K562 (cell line): ENCODE data around the gene TINAGL1. TPM values are rescaled to one million over a fixed set of nuclear protein-coding genes. Genes with fewer than 3 reads are reported as not detected.
A peak's percentile ranks its signal among the peaks of the same experiment; 100 is the strongest.

Experiments
- ATAC-seq: fragments of 200-7000 bp; cut with Tn5 transposase; 3 replicates; pipeline ENCODE4 v1.9.1; 2020; ENCODE audit warnings: moderate library complexity
- BruUV-seq: library from RNA; stranded (reverse); fragments of 400-500 nt; replicated peaks from 2 replicates; lab custom pipeline; 2021; lab: Mats Ljungman, UMichigan
- CTCF ChIA-PET: fragments of 300-600 bp; formaldehyde crosslinking; extraction: SDS; loops from one replicate; lab custom pipeline; 2021; ENCODE audit warnings: low intra/inter-chr PET ratio; lab: Yijun Ruan, JAX
- POLR2A ChIA-PET: fragments of 300-600, 350-650 bp; sonication (Branson Sonifier 250); formaldehyde crosslinking; extraction: SDS; loops from one replicate; lab custom pipeline; 2021; ENCODE audit warnings: antibody characterized with exemption, inconsistent platforms; lab: Yijun Ruan, JAX
- DNase-seq, 4 experiments: peaks; one replicate each; pipeline versions ENCODE4 v3.0.0 to v3.0.0-alpha.2; 2011 to 2018; ENCODE audit warnings: low spot score in 3 of 4, mixed read lengths in 3 of 4; ENCODE audit errors: extremely low read depth in 1 of 4
- FAIRE-seq: peaks from 2 replicates; lab custom pipeline; 2011; peaks lifted over from hg19 to GRCh38; lab: Jason Lieb, UNC
- H2AFZ ChIP-seq: 2 replicates; pipeline ENCODE4 v1.6.0; 2011; ENCODE audit warnings: low read depth, low read length, control low read depth, inconsistent platforms
- H3K27ac ChIP-seq: fragments of 200-600 bp; 3 replicates; pipeline ENCODE4 v1.8.0; 2011; ENCODE audit warnings: low read depth, mild to moderate bottlenecking, control low read depth, inconsistent platforms, low read length, moderate library complexity, mixed read lengths; ENCODE audit errors: extremely low read depth
- H3K27me3 ChIP-seq, 2 experiments: fragments of 300-600 bp in 1 of 2; 2 replicates in 1 of 2; 3 replicates in 1 of 2; pipeline versions ENCODE4 v1.6.0 to v1.8.0; 2011; ENCODE audit warnings: inconsistent platforms in 2 of 2, low read length in 2 of 2, mild to moderate bottlenecking in 1 of 2, mixed read lengths in 1 of 2, moderate library complexity in 1 of 2; ENCODE audit not compliant: control insufficient read depth in 2 of 2, insufficient read depth in 2 of 2
- H3K36me3 ChIP-seq: fragments of 300-600 bp; 3 replicates; pipeline ENCODE4 v1.8.0; 2011; ENCODE audit warnings: mild to moderate bottlenecking, low read length, inconsistent platforms; ENCODE audit not compliant: control insufficient read depth, insufficient read depth
- H3K4me1 ChIP-seq, 2 experiments: fragments of 200-600 bp in 1 of 2; replicated peaks in 1 of 2; 2 replicates in 1 of 2; 3 replicates in 1 of 2; pipeline versions ENCODE4 v1.5.1 to v1.8.0; 2011; ENCODE audit warnings: inconsistent platforms in 2 of 2, low read length in 2 of 2, mild to moderate bottlenecking in 1 of 2, mixed read lengths in 1 of 2, moderate library complexity in 1 of 2; ENCODE audit not compliant: control insufficient read depth in 2 of 2, insufficient read depth in 2 of 2
- H3K4me2 ChIP-seq: 2 replicates; pipeline ENCODE4 v1.6.1; 2011; ENCODE audit warnings: low read length, control low read depth, inconsistent platforms, mixed read lengths; ENCODE audit not compliant: insufficient read depth
- H3K4me3 ChIP-seq: fragments of 200-600 bp; sonication (generic), shearing (Covaris generic); 2 replicates; pipeline ENCODE4 v1.5.1; 2016; ENCODE audit warnings: control low read depth, inconsistent platforms
- H3K79me2 ChIP-seq: fragments of 200-600 bp; 3 replicates; pipeline ENCODE4 v1.8.0; 2011; ENCODE audit warnings: low read length, inconsistent platforms; ENCODE audit not compliant: control insufficient read depth, insufficient read depth
- H3K9ac ChIP-seq, 2 experiments: 2 replicates each; pipeline versions ENCODE4 v1.6.0 to v1.6.1; 2011; ENCODE audit warnings: low read depth in 2 of 2, low read length in 2 of 2, control low read depth in 1 of 2, inconsistent platforms in 1 of 2, mild to moderate bottlenecking in 1 of 2, mixed read lengths in 1 of 2; ENCODE audit not compliant: insufficient read depth in 1 of 2
- H3K9me1 ChIP-seq: one replicate; pipeline ENCODE4 v1.6.0; 2011; ENCODE audit warnings: inconsistent platforms, mild to moderate bottlenecking, low read length, moderate library complexity; ENCODE audit not compliant: control insufficient read depth, insufficient read depth
- H3K9me3 ChIP-seq: replicated peaks from 2 replicates; pipeline ENCODE4 v1.5.1; 2011; ENCODE audit warnings: low read depth, low read length, inconsistent platforms; ENCODE audit not compliant: control insufficient read depth, insufficient read depth
- H4K20me1 ChIP-seq: replicated peaks from 2 replicates; pipeline ENCODE4 v1.6.1; 2011; ENCODE audit warnings: low read length, inconsistent platforms, mixed read lengths; ENCODE audit not compliant: control insufficient read depth, insufficient read depth
- ESRRA ChIP-seq: fragments of 450-650 bp; IDR thresholded peaks from 2 replicates; pipeline ENCODE4 v1.6.1; 2014; ENCODE audit warnings: low read depth, mild to moderate bottlenecking, moderate library complexity, borderline replicate concordance
- PTBP1 ChIP-seq: fragments of 200-400 bp; formaldehyde crosslinking; IDR thresholded peaks from 2 replicates; pipeline ENCODE4 v1.6.1; 2017; ENCODE audit warnings: low read depth, low read length
- TOE1 ChIP-seq, 2 experiments: fragments of 450-650 bp in 1 of 2; sonication (generic) in 1 of 2; formaldehyde crosslinking in 1 of 2; IDR thresholded peaks; 2 replicates each; pipeline versions ENCODE4 v1.7.1 to v1.8.0; 2016 to 2022; ENCODE audit warnings: borderline replicate concordance in 2 of 2, mild to moderate bottlenecking in 2 of 2, antibody characterized with exemption in 1 of 2, inconsistent platforms in 1 of 2, low read depth in 1 of 2, missing genetic modification reagents in 1 of 2, moderate library complexity in 1 of 2
- WGBS: fragments of 100-300 bp; shearing (Covaris generic); methylation state at CpG from one replicate; pipeline ENCODE4 v1.1.6; 2016; ENCODE audit warnings: low coverage, mixed read lengths; ENCODE audit not compliant: insufficient coverage; ENCODE audit errors: missing lambda C conversion rate; 5-methylcytosine and 5-hydroxymethylcytosine counted together
- in situ Hi-C: fragments of 300-500 bp; cut with MboI; formaldehyde crosslinking; loops from 4 replicates; pipeline ENCODE4 v1.15.0; 2018; ENCODE audit warnings: inconsistent platforms, mixed read lengths
- intact Hi-C: fragments of 100-400 bp; cut with micrococcal nuclease; formaldehyde crosslinking; loops from 2 replicates; pipeline ENCODE4 v1.14.2; 2022
- polyA plus RNA-seq, 8 experiments: library from polyadenylated mRNA; depleted of rRNA in 4 of 8; stranded (reverse) in 5 of 8; unstranded in 3 of 8; fragments of >200 nt; fragmentation: Nextera tagmentation in 2 of 8; fragmentation: Illumina TruSeq in 1 of 8; extraction: Ambion mirVana in 2 of 8; extraction: Trizol in 1 of 8; gene quantifications; 2 replicates each; pipeline versions ENCODE4 v1.2.1 to v1.2.3, GENCODE V29; 2011 to 2014; ENCODE audit warnings: inconsistent platforms in 1 of 8, missing spikeins in 1 of 8
- total RNA-seq, 7 experiments: library from RNA; depleted of rRNA in 6 of 7; stranded (reverse); fragments of >200 nt in 6 of 7; fragmentation: Illumina TruSeq in 2 of 7; extraction: Trizol in 2 of 7; gene quantifications; 2 replicates each; pipeline versions ENCODE4 v1.2.1 to v1.2.3, GENCODE V29; 2011 to 2021; ENCODE audit warnings: low replicate concordance in 1 of 7

The TINAGL1 gene
- total and polyA plus RNA-seq, 9 of the 15 experiments (the other 6 are each of a cell fraction or from before 2014, with no cell fraction given) = 0.04 to 1.2 (median 0.07) TPM; not detected in 4

DNA sequence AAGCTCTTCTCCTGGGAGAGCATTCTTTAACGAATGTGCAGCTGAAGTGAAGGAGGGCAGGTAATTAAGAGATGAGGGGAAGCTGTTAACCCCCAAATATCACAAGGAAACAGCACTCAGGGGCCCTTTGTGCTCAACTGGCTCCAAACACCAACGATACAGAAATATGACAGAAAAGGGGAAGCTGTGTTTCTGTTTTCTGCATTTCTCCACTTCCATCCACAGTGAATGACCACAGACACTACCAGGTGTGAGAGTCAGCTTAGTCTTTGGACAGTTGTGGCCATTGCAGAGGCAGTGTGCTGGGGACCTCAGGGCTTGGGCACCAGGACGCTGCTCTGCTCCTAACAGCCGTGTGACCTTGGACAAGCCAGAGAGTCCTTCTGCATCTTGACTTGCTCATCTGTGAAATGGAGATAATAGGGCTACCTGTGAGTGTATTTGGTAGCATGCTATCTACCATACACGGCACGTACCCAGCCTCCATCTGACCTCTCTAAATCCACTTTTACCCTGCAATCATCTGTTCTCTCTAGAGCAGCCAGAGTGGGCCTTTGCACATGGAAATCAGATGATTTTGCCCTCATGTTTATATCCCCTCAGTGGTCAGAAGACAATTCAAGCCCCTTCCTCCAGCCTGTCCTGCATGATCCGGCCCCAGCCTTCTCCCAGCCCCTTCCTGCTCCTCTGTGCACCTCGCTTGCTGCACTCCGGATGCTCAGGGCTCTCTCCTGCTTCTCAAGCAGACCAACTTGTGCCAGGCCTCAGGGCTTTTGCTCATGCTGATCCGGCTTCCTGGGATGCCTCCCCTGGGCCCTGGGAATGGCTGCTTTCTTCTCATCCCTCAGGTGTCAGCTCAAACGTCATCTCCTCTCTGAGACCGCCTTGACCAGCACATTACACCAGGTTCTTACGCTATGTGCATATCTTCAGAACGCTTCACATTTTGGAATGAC lies 4.7 kb upstream of the TINAGL1 start:
- POLR2A ChIA-PET = interaction anchor here (0.5 to 1.1 kb wide), 4 partner anchors 17 to 1246 kb away, joined by 3 to 4 read pairs (median 3); partner anchors contain the start of genes S100PBP and YARS1
- peaks cover 3% of the 10 kb centered on the region for H3K9me1 ChIP-seq
- ATAC-seq (no peak), DNase-seq (no peak), FAIRE-seq (no peak)
- no peaks in the 10 kb centered on the region for H3K36me3 ChIP-seq
- no TSS peak for BruUV-seq
- 2% methylated on average over 14 of the region's 14 CpGs for WGBS
- H3K9ac ChIP-seq = peak overlapping the region in 1 of 2 experiments; percentile 32; a peak in 1 of 4 replicates
- peak; percentile 62; the same call in 1 of the 2 replicates for TF ChIP-seq ESRRA
- TF ChIP-seq TOE1 (IDR thresholded peaks at IDR 0.05; ENCODE audit: borderline replicate concordance) = no peak
- no peak for TF ChIP-seq TOE1 (CRISPR knock-in tag; IDR thresholded peaks at IDR 0.05; ENCODE audit: borderline replicate concordance, low read depth)
- no peak for TF ChIP-seq PTBP1
- peaks cover 45% of the 10 kb centered on the region for H4K20me1 ChIP-seq
- no peak overlapping the region for H3K27ac ChIP-seq
- no peak overlapping the region for H3K4me2 ChIP-seq
- intact Hi-C loops = no loop called here
- H3K4me3 ChIP-seq = no peak overlapping the region
- no peaks in the 10 kb centered on the region for H3K9me3 ChIP-seq
- peaks cover 18 to 28% of the 10 kb centered on the region in 2 experiments for H3K4me1 ChIP-seq
- H3K79me2 ChIP-seq = no peaks in the 10 kb centered on the region
- CTCF ChIA-PET = interaction anchor here (1.8 kb wide), 1 partner anchor 22 kb away, joined by 5 read pairs; no protein-coding TSS in a partner anchor
- peaks cover 23 to 67% of the 10 kb centered on the region in 2 experiments for H3K27me3 ChIP-seq
- in situ Hi-C loops = loop anchor here (25.0 kb wide), 1 partner anchor 384 kb away; no protein-coding TSS in a partner anchor
- H2AFZ ChIP-seq = no peak overlapping the region
